GM21390 (cell line): ENCODE measurements around the gene ANKRD2.

Experiments used
- ATAC-seq: cut with Tn5 transposase; IDR thresholded peaks from one replicate; pipeline ENCODE4 v1.9.1; 2021; ENCODE audit not compliant: unreplicated experiment

The ANKRD2 gene

DNA sequence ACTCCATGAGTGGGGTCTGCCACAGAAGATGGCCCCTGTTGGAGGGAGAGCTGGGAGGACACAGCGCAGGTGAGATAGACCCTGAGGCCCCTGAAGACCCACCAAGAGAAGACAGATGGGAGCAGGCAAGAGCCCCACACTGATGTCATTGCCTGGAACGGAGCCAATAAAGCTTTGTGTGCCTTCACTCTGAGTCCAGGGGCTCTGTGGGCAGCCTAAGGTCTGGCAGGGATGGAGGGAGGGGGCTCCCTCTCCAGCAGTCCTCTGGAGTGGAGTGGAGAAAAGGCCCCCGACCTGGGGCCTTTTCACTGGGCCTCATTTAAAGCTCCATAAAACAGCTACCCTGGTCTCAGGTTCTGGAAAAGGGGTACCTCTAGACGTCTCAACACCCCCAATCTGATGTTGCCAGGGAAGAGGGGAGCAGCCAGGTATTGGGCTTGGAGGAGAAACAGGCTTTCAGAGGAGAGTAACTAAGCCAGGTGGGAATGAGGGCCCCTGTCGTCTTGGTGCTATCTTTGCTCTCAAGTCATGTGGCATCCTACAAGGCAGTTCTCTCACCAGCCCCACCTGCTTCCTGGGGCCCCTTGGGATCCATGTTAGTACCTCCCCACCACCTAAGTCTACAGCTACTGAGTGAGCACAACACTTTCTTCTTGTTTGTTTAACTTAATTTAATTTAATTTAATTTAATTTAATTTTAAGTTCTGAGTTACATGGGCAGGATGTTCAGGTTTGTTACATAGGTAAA lies 18.3 kb downstream of the ANKRD2 start:
- ATAC-seq: no peak

DNA sequence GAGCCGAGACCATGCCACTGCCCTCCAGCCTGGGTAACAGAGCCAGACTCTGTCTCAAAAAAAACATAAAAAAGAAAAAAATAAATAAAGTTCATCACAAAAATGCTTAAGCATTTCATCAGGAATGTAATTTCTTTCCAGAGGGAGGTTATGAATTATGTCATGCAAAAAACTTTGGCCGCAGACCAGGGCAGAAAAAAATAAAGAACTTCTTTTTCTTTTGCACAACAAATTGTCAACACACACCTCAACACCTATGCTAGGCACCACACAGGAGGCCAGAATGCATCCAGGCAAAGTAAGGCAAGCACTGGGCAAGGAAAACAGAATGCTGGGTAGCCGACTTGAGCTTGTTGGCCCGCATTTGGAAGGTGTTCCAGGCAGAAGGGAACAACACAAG lies 20.8 kb downstream of the ANKRD2 start:
- no peak for ATAC-seq

DNA sequence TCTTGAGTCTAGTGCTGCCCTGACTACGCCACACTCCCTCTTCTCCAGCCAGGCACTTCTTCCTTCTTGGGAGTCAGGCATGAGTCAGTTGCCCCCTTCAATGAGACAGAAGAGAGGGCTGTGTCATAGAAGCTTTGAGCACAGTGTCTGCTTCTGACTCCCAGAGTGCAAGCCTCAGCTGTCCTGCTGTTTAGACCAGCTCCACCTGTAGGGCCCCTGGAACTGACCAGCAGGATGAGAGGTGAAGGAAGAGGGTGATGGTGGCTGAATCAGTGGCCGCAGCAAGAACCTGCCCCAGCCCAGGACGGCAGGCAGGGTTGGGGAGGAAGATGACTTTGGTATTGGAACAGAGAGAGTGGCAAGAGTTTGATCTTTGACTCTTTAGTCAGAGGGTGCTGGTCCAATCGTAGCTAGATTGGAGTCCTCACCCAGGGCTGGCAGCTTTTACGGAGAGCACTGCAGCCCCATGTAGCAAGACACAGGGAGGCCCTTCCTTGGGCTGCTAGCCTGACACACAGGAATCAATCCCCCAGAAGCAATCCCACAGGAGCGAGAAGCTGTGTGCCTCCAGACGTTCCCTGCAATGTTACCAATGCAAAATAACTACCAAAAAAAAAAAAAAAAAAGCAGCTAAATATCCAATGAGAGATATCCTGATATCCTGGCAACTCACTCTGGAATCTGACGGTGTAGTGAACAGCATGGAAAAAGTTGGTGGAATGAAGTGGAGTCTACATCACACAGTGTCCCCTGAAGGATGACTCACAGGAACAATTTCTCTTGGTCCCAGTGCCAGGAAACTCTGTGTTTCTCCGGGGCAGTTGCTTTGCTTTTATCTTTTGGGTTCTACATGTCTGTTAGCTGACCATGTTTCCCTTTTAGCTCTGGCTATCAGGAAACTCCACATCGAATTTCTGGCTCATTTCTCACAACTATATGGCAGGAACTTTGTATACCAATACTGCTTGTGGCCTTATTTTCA lies 23.8 kb downstream of the ANKRD2 start:
- no peak for ATAC-seq

DNA sequence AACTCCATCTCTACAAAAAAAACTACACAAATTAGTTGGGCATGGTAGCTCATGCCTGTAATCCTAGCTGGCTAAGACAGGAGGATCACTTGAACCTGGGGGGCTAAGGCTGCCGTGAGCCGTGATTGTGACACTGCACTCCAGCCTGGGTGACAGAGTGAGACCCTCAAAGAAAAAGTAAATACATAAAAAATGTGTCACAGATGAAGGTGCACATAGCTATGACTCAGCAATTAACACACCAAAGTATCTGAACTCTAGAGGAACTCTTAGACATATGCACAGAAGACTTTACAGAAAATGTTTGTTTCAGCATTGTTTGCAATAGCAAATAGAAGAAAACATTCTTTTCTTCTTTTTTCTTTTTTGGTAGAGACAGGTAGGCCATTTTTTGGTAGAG lies 25.2 kb downstream of the ANKRD2 start:
- no peak for ATAC-seq

- no peak for ATAC-seq
These were observed 26.1 kb downstream of the ANKRD2 start for GRCh38 chr10:97598407-97599271.

- ATAC-seq: no peak
These were observed 26.7 kb downstream of the ANKRD2 start for GRCh38 chr10:97599272-97599619.

DNA sequence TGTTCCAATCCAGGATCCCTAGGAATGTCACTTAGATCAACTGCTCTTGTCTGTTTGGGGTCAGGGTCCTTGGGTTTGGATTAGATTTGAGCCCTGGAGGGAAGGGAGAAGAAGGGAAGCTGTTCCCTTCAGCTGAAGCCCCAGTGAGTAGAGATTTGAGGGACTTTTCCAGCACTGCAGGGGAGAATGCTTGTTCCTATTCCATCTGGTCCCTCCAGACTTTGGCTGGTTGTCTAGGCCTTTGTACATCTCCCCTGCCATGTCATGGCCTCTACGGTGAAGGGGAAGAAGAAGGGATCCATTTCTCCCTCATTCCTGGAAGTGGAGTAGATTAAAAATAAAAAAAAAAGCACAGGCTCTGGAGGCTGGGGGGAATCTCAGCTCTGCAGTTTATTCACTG lies 28.0 kb downstream of the ANKRD2 start:
- ATAC-seq: no peak

GRCh38 chr10:97601268-97602215 lies 29.0 kb downstream of the ANKRD2 start:
- ATAC-seq: no peak

DNA sequence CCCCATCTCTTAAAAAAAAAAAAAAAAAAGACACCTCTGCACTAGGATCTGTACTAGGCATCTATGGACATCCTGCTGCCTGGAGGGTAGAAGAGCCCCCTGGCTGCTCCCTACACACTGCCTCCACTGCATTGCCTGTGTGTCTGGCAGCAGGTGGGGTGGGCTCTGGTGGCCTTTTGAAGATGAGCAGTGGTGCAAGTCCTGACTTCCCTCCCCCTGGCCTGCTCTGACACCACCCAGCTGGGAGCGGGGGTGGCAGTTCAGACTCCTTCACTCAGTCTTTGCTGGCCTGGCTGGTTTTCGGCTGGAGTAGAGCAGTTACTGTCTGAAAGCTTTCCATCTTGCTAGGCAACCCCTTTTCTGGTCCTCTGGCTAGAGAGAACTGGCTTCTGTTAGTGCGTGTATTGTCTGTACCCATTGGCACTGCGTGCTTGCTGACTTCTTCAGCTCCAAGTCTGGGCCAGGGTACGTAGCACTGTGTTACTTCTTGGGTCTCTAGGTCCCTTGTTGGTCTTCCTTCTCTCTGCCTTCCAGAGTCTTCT lies 34.6 kb downstream of the ANKRD2 start:
- no peak for ATAC-seq

GRCh38 chr10:97608991-97609561 lies 36.5 kb downstream of the ANKRD2 start:
- no peak for ATAC-seq

- no peak for ATAC-seq
These were observed 38.9 kb downstream of the ANKRD2 start for GRCh38 chr10:97611473-97611872.

- no peak for ATAC-seq
These were observed 39.8 kb downstream of the ANKRD2 start for GRCh38 chr10:97612386-97612785.

- ATAC-seq: no peak
These were observed 45.7 kb downstream of the ANKRD2 start for GRCh38 chr10:97618285-97618684.

DNA sequence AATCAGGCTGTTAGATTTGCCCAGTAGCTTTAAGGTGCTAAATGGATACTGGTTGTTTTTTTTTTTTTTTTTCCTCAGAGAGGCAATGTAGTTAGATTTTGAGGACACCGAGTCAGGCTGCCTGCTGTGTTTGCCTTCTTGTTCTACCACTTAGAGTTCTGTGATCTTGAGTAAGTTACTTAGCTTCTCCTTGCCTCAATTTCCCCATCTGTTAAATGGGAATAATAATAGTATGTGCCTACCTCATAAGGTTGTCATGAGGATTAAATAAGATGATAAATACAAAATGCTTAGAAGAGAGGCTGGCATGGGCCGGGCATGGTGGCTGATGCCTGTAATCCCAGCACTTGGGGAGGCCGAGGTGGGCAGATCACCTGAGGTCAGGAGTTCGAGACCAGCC lies 46.2 kb downstream of the ANKRD2 start:
- ATAC-seq: no peak

DNA sequence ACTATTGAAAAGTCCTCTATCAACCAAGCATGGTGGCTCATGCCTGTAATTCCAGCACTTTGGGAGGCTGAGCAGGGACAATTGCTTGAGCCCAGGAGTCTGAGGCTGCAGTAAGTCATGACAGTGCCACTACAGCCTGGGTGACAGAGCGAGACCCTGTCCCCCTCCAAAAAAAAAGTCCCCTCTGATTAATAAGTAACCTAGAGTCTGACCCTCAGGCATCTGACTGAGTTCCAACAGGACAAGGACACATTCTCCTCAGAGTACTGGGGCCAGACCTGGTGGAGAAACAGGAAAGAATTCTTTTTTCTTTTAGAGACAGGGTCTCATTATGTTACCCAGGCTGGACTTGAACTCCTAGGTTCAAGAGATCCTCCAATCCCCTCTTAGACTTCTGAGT lies 50.7 kb downstream of the ANKRD2 start:
- ATAC-seq: no peak

DNA sequence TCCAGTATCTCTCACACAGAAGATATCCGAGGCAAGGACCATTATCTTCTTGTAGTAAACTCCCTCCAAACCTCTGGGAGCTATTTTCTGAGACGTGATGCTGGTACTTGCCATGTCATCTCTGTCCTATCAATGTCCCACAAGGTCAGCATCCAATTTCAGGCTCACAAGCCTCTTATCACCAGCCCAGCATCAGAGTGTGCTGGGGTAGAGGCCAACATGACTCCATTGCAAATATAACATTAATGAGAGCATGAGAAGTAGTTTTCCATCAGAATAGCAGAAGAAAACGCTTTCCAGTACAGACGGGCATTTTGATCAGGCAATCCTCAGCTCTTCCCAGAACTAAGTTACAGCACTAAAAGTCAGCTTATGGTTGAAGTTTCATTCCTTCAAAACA lies 55.2 kb downstream of the ANKRD2 start:
- ATAC-seq: no peak

GRCh38 chr10:97628228-97628627 lies 55.6 kb downstream of the ANKRD2 start:
- ATAC-seq: no peak

- ATAC-seq: no peak
These were observed 56.7 kb downstream of the ANKRD2 start for GRCh38 chr10:97629289-97629688.

GRCh38 chr10:97631098-97631497 lies 58.5 kb downstream of the ANKRD2 start:
- no peak for ATAC-seq
